H9 (cell line): ENCODE data around the gene HTD2. TPM values are rescaled to one million over a fixed set of nuclear protein-coding genes. Genes with fewer than 3 reads are reported as not detected.

ENCODE experiments used
- DNase-seq: peaks from one replicate; pipeline ENCODE4 v3.0.0-alpha.2; 2017
- H2AFZ ChIP-seq: one replicate; pipeline ENCODE4 v1.6.1; 2013; ENCODE audit warnings: mild to moderate bottlenecking, low read length, control low read depth, moderate library complexity
- H2AK5ac ChIP-seq: 2 replicates; pipeline ENCODE4 v1.6.1; 2013; ENCODE audit warnings: low read length, control low read depth, mixed read lengths; ENCODE audit not compliant: insufficient read length
- H2BK120ac ChIP-seq: one replicate; pipeline ENCODE4 v1.6.1; 2013; ENCODE audit warnings: low read depth, mild to moderate bottlenecking, low read length, control low read depth, inconsistent platforms; ENCODE audit not compliant: poor library complexity, severe bottlenecking
- H2BK12ac ChIP-seq: 2 replicates; pipeline ENCODE4 v1.6.1; 2013; ENCODE audit warnings: low read length, control low read depth, mixed read lengths, low read depth; ENCODE audit not compliant: insufficient read length
- H2BK15ac ChIP-seq: 2 replicates; pipeline ENCODE4 v1.6.1; 2013; ENCODE audit warnings: low read depth, low read length, control low read depth
- H2BK20ac ChIP-seq: one replicate; pipeline ENCODE4 v1.6.1; 2013; ENCODE audit warnings: low read depth, mild to moderate bottlenecking, low read length, control low read depth, inconsistent platforms; ENCODE audit not compliant: poor library complexity, severe bottlenecking
- H2BK5ac ChIP-seq: 2 replicates; pipeline ENCODE4 v1.6.1; 2013; ENCODE audit warnings: low read length, control low read depth, mixed read lengths; ENCODE audit not compliant: insufficient read length
- H3K14ac ChIP-seq: 2 replicates; pipeline ENCODE4 v1.6.1; 2013; ENCODE audit warnings: low read length, control low read depth; ENCODE audit not compliant: insufficient read depth
- H3K18ac ChIP-seq: 2 replicates; pipeline ENCODE4 v1.6.1; 2013; ENCODE audit warnings: low read depth, mild to moderate bottlenecking, mixed read lengths, low read length, control low read depth; ENCODE audit not compliant: insufficient read length
- H3K23ac ChIP-seq: 2 replicates; pipeline ENCODE4 v1.6.1; 2013; ENCODE audit warnings: low read length, control low read depth, mixed read lengths, low read depth; ENCODE audit not compliant: insufficient read length
- H3K23me2 ChIP-seq: 2 replicates; pipeline ENCODE4 v1.6.1; 2013; ENCODE audit warnings: low read depth, mild to moderate bottlenecking, mixed read lengths, low read length, control low read depth; ENCODE audit not compliant: insufficient read length, poor library complexity, severe bottlenecking
- H3K27ac ChIP-seq: 2 replicates; pipeline ENCODE4 v1.5.1; 2013; ENCODE audit warnings: low read length, control low read depth, mixed read lengths, low read depth; ENCODE audit not compliant: insufficient read length
- H3K27me3 ChIP-seq: 2 replicates; pipeline ENCODE4 v1.6.1; 2013; ENCODE audit warnings: low read length, control low read depth, inconsistent platforms; ENCODE audit not compliant: insufficient read depth
- H3K4ac ChIP-seq: 2 replicates; pipeline ENCODE4 v1.6.1; 2013; ENCODE audit warnings: low read depth, mild to moderate bottlenecking, control low read depth, inconsistent platforms, low read length, moderate library complexity
- H3K4me1 ChIP-seq: 2 replicates; pipeline ENCODE4 v1.6.1; 2013; ENCODE audit warnings: low read length, control low read depth, inconsistent platforms; ENCODE audit not compliant: insufficient read depth
- H3K4me2 ChIP-seq: 2 replicates; pipeline ENCODE4 v1.6.1; 2013; ENCODE audit warnings: low read length, control low read depth, mixed read lengths; ENCODE audit not compliant: insufficient read length, insufficient read depth
- H3K56ac ChIP-seq: 2 replicates; pipeline ENCODE4 v1.6.1; 2013; ENCODE audit warnings: low read depth, mild to moderate bottlenecking, mixed read lengths, low read length, control low read depth; ENCODE audit not compliant: insufficient read length
- H3K79me1 ChIP-seq: 2 replicates; pipeline ENCODE4 v1.6.1; 2013; ENCODE audit warnings: low read depth, mild to moderate bottlenecking, moderate library complexity, low read length, control low read depth, inconsistent platforms; ENCODE audit not compliant: insufficient read depth, poor library complexity, severe bottlenecking
- H3K79me2 ChIP-seq: 2 replicates; pipeline ENCODE4 v1.6.1; 2013; ENCODE audit warnings: low read length, control low read depth, inconsistent platforms; ENCODE audit not compliant: insufficient read depth
- H3K9ac ChIP-seq: 2 replicates; pipeline ENCODE4 v1.6.1; 2013; ENCODE audit warnings: low read length, control low read depth, mixed read lengths; ENCODE audit not compliant: insufficient read length; ENCODE audit errors: extremely low read depth
- H3K9me3 ChIP-seq: one replicate; pipeline ENCODE4 v1.6.1; 2013; ENCODE audit warnings: low read depth, low read length, inconsistent platforms; ENCODE audit not compliant: control insufficient read depth
- H3T11ph ChIP-seq: one replicate; pipeline ENCODE4 v1.6.1; 2013; ENCODE audit warnings: mild to moderate bottlenecking, low read length, control low read depth, inconsistent platforms
- H4K20me1 ChIP-seq: one replicate; pipeline ENCODE4 v1.6.1; 2013; ENCODE audit not compliant: control insufficient read depth, insufficient read length, insufficient read depth
- H4K5ac ChIP-seq: 2 replicates; pipeline ENCODE4 v1.6.1; 2013; ENCODE audit warnings: low read depth, mild to moderate bottlenecking, mixed read lengths, low read length, control low read depth; ENCODE audit not compliant: insufficient read length
- H4K8ac ChIP-seq: replicated peaks from 2 replicates; pipeline ENCODE4 v1.6.1; 2013; ENCODE audit warnings: low read length, control low read depth, mixed read lengths, low read depth; ENCODE audit not compliant: insufficient read length
- H4K91ac ChIP-seq: 2 replicates; pipeline ENCODE4 v1.6.1; 2013; ENCODE audit warnings: low read depth, mild to moderate bottlenecking, moderate library complexity, mixed read lengths, low read length, control low read depth; ENCODE audit not compliant: insufficient read length
- H3K27ac Mint-ChIP-seq, 3 experiments: 2 replicates in 2 of 3; 3 replicates in 1 of 3; pipeline ENCODE4 v1.8.0; 2020 to 2021; ENCODE audit warnings: mixed read lengths in 3 of 3, mild to moderate bottlenecking in 1 of 3, moderate library complexity in 1 of 3
- H3K27me3 Mint-ChIP-seq: 2 replicates; pipeline ENCODE4 v1.8.0; 2021; ENCODE audit warnings: low read depth, mild to moderate bottlenecking, moderate library complexity, mixed read lengths
- H3K36me3 Mint-ChIP-seq, 3 experiments: 2 replicates in 2 of 3; 3 replicates in 1 of 3; pipeline ENCODE4 v1.8.0; 2020 to 2021; ENCODE audit warnings: low read depth in 3 of 3, mixed read lengths in 3 of 3; ENCODE audit not compliant: insufficient read depth in 1 of 3
- H3K4me1 Mint-ChIP-seq, 2 experiments: 2 replicates each; pipeline ENCODE4 v1.8.0; 2020; ENCODE audit warnings: mixed read lengths in 2 of 2
- H3K4me3 Mint-ChIP-seq, 2 experiments: 2 replicates in 1 of 2; 3 replicates in 1 of 2; pipeline ENCODE4 v1.8.0; 2020 to 2021; ENCODE audit warnings: mild to moderate bottlenecking in 2 of 2, mixed read lengths in 2 of 2, moderate library complexity in 1 of 2
- H3K9me3 Mint-ChIP-seq, 2 experiments: 2 replicates in 1 of 2; 3 replicates in 1 of 2; pipeline ENCODE4 v1.8.0; 2020; ENCODE audit warnings: mild to moderate bottlenecking in 2 of 2, mixed read lengths in 2 of 2, moderate library complexity in 1 of 2
- WGBS: extraction: QIAGEN DNeasy Blood & Tissue Kit; methylation state at CpG from one replicate; pipeline ENCODE4 v1.1.7; 2013; ENCODE audit warnings: missing lambda C conversion rate, low lambda C conversion rate, mixed read lengths; ENCODE audit not compliant: insufficient read length; ENCODE audit errors: extremely low coverage; 5-methylcytosine and 5-hydroxymethylcytosine counted together
- total RNA-seq: library from RNA; stranded (reverse); gene quantifications from 2 replicates; pipeline ENCODE4 v1.2.1, GENCODE V29; 2021
- TF ChIP-seq, protein P1 (sequence below): fragments of 200-600 bp; sonication (generic); conservative IDR thresholded peaks from 3 replicates; pipeline ENCODE4 v1.8.0; 2021; ENCODE audit warnings: antibody characterized with exemption, mild to moderate bottlenecking

Gene HTD2
- total RNA-seq, 1 experiment from 2014 or later: 13.4 TPM

GRCh38 chr3:58261954-58262666 lies 44.2 kb upstream of the HTD2 start:
- H3K4ac ChIP-seq: no peak overlapping the region
- Mint-ChIP-seq H3K4me3 (no peak overlapping the region), H3K9me3 (no peaks in the 10 kb centered on the region), H3K4me1 (no peaks in the 10 kb centered on the region), H3K36me3 (no peaks in the 10 kb centered on the region), H3K27me3 (no peaks in the 10 kb centered on the region; the same call in 1 of the 2 replicates), H3K27ac (no peak overlapping the region)
- no peaks in the 10 kb centered on the region for H3K4me1 ChIP-seq
- no peak overlapping the region for H2BK12ac ChIP-seq
- H3K23me2 ChIP-seq: no peaks in the 10 kb centered on the region
- no peak overlapping the region for H2BK5ac ChIP-seq
- H2BK20ac ChIP-seq: no peak overlapping the region
- WGBS: no CpG with 5 or more reads among the region's 3 CpGs
- H3T11ph ChIP-seq: no peak overlapping the region
- no peak overlapping the region for H3K18ac ChIP-seq
- H3K79me1 ChIP-seq: no peaks in the 10 kb centered on the region
- no peak overlapping the region for H3K14ac ChIP-seq
- no peak overlapping the region for H4K5ac ChIP-seq
- no peaks in the 10 kb centered on the region for H3K79me2 ChIP-seq
- no peak overlapping the region for H3K56ac ChIP-seq
- TF ChIP-seq, protein P1, sequence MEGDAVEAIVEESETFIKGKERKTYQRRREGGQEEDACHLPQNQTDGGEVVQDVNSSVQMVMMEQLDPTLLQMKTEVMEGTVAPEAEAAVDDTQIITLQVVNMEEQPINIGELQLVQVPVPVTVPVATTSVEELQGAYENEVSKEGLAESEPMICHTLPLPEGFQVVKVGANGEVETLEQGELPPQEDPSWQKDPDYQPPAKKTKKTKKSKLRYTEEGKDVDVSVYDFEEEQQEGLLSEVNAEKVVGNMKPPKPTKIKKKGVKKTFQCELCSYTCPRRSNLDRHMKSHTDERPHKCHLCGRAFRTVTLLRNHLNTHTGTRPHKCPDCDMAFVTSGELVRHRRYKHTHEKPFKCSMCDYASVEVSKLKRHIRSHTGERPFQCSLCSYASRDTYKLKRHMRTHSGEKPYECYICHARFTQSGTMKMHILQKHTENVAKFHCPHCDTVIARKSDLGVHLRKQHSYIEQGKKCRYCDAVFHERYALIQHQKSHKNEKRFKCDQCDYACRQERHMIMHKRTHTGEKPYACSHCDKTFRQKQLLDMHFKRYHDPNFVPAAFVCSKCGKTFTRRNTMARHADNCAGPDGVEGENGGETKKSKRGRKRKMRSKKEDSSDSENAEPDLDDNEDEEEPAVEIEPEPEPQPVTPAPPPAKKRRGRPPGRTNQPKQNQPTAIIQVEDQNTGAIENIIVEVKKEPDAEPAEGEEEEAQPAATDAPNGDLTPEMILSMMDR: no peak
- DNase-seq: no peak
- H3K27ac ChIP-seq: no peak overlapping the region
- H3K9ac ChIP-seq: no peak overlapping the region
- no peak overlapping the region for H3K23ac ChIP-seq
- H2AFZ ChIP-seq: no peak overlapping the region
- H4K20me1 ChIP-seq: no peaks in the 10 kb centered on the region
- H3K4me2 ChIP-seq: no peak overlapping the region
- H3K27me3 ChIP-seq: no peaks in the 10 kb centered on the region
- no peak overlapping the region for H2BK15ac ChIP-seq
- no peak overlapping the region for H2BK120ac ChIP-seq
- H4K91ac ChIP-seq: no peak overlapping the region
- H2AK5ac ChIP-seq: no peak overlapping the region
- H3K9me3 ChIP-seq: no peaks in the 10 kb centered on the region
- no peak overlapping the region for H4K8ac ChIP-seq
